K562 (cell line): ENCODE results near the gene NUMB. TPM values are rescaled to one million over a fixed set of nuclear protein-coding genes. Genes with fewer than 3 reads are reported as not detected.

Experiments used
- ASH1L ChIP-seq: fragments of 450-650 bp; IDR thresholded peaks from 2 replicates; pipeline ENCODE4 v1.6.1; 2018; ENCODE audit warnings: borderline replicate concordance, mild to moderate bottlenecking, low read depth; ENCODE audit not compliant: partially characterized antibody
- CEBPG ChIP-seq, 3 experiments: fragments of 200-800 bp in 1 of 3; sonication (Bioruptor generic) in 1 of 3; sonication (generic) in 1 of 3; formaldehyde crosslinking in 1 of 3; IDR thresholded peaks in 2 of 3; conservative IDR thresholded peaks in 1 of 3; 2 replicates each; pipeline versions ENCODE4 v1.6.1 to v1.8.0; 2016 to 2022; ENCODE audit warnings: missing compliant biosample characterization in 2 of 3, missing genetic modification characterization in 2 of 3, mild to moderate bottlenecking in 1 of 3, missing genetic modification reagents in 1 of 3
- GATA2 ChIP-seq: sonication (generic); formaldehyde crosslinking; IDR thresholded peaks from 2 replicates; pipeline ENCODE4 v1.4.0; 2020; ENCODE audit warnings: mild to moderate bottlenecking, missing genetic modification reagents
- HNRNPUL1 ChIP-seq: fragments of 200-400 bp; formaldehyde crosslinking; IDR thresholded peaks from 2 replicates; pipeline ENCODE4 v1.6.1; 2017; ENCODE audit warnings: low read length
- IRF1 ChIP-seq: sonication (generic); formaldehyde crosslinking; IDR thresholded peaks from 2 replicates; pipeline ENCODE4 v1.8.0; 2022; ENCODE audit warnings: missing genetic modification reagents, mild to moderate bottlenecking, borderline replicate concordance
- KDM4B ChIP-seq, 2 experiments: fragments of 450-650 bp in 1 of 2; sonication (generic) in 1 of 2; IDR thresholded peaks; 2 replicates each; pipeline ENCODE4 v1.6.1; 2016 to 2017; ENCODE audit warnings: borderline replicate concordance in 2 of 2, antibody characterized with exemption in 1 of 2, low read depth in 1 of 2, mild to moderate bottlenecking in 1 of 2
- KLF16 ChIP-seq: IDR thresholded peaks from 2 replicates; pipeline ENCODE4 v1.6.1; 2016; ENCODE audit warnings: antibody characterized with exemption
- NFE2L1 ChIP-seq: fragments of 450-650 bp; IDR thresholded peaks from 2 replicates; pipeline ENCODE4 v1.6.1; 2016; ENCODE audit warnings: missing genetic modification characterization, low read depth, mild to moderate bottlenecking, missing compliant biosample characterization, moderate library complexity, borderline replicate concordance
- RBM39 ChIP-seq: fragments of 200-400 bp; formaldehyde crosslinking; optimal IDR thresholded peaks from 2 replicates; pipeline ENCODE3; 2018; ENCODE audit warnings: low read depth, low read length
- SREBF2 ChIP-seq: sonication (generic); formaldehyde crosslinking; IDR thresholded peaks from 2 replicates; pipeline ENCODE4 v1.4.0; 2020; ENCODE audit warnings: mild to moderate bottlenecking, missing genetic modification reagents
- STAT5B ChIP-seq: fragments of 250-450 bp; sonication (Bioruptor Pico); IDR thresholded peaks from 2 replicates; pipeline ENCODE4 v1.8.0; 2021; ENCODE audit warnings: mild to moderate bottlenecking, inconsistent platforms
- ZNF217 ChIP-seq: sonication (generic); formaldehyde crosslinking; IDR thresholded peaks from 2 replicates; pipeline ENCODE4 v1.8.0; 2022; ENCODE audit warnings: mild to moderate bottlenecking, missing genetic modification reagents
- ZNF592 ChIP-seq: fragments of 450-650 bp; IDR thresholded peaks from 2 replicates; pipeline ENCODE4 v1.6.1; 2017; ENCODE audit warnings: antibody characterized with exemption, mild to moderate bottlenecking
- ZNF76 ChIP-seq: fragments of 250-450 bp; sonication (Bioruptor Pico); IDR thresholded peaks from 2 replicates; pipeline ENCODE4 v1.4.0; 2020; ENCODE audit warnings: mild to moderate bottlenecking, moderate library complexity, borderline replicate concordance
- polyA plus RNA-seq, 8 experiments: library from polyadenylated mRNA; depleted of rRNA in 4 of 8; stranded (reverse) in 5 of 8; unstranded in 3 of 8; fragments of >200 nt; fragmentation: Nextera tagmentation in 2 of 8; fragmentation: Illumina TruSeq in 1 of 8; extraction: Ambion mirVana in 2 of 8; extraction: Trizol in 1 of 8; gene quantifications; 2 replicates each; pipeline versions ENCODE4 v1.2.1 to v1.2.3, GENCODE V29; 2011 to 2014; ENCODE audit warnings: inconsistent platforms in 1 of 8, missing spikeins in 1 of 8
- total RNA-seq, 7 experiments: library from RNA; depleted of rRNA in 6 of 7; stranded (reverse); fragments of >200 nt in 6 of 7; fragmentation: Illumina TruSeq in 2 of 7; extraction: Trizol in 2 of 7; gene quantifications; 2 replicates each; pipeline versions ENCODE4 v1.2.1 to v1.2.3, GENCODE V29; 2011 to 2021; ENCODE audit warnings: low replicate concordance in 1 of 7
- TF ChIP-seq, protein P1 (sequence below): fragments of 450-650 bp; IDR thresholded peaks from 2 replicates; pipeline ENCODE4 v1.6.1; 2017; ENCODE audit warnings: mild to moderate bottlenecking, moderate library complexity
- TF ChIP-seq, protein P2 (sequence below), 2 experiments: fragments of 450-650 bp; conservative IDR thresholded peaks; 2 replicates each; pipeline ENCODE4 v1.6.1; 2017; ENCODE audit warnings: mild to moderate bottlenecking in 2 of 2, moderate library complexity in 2 of 2

Gene NUMB
- total and polyA plus RNA-seq, 9 of the 15 experiments (the other 6 are each of a cell fraction or from before 2014, with no cell fraction given), result 13.5 to 54.0 (median 32.3) TPM

GRCh38 chr14:73452341-73453186 lies 5.8 kb downstream of the NUMB start (continued):
- TF ChIP-seq, protein P1, sequence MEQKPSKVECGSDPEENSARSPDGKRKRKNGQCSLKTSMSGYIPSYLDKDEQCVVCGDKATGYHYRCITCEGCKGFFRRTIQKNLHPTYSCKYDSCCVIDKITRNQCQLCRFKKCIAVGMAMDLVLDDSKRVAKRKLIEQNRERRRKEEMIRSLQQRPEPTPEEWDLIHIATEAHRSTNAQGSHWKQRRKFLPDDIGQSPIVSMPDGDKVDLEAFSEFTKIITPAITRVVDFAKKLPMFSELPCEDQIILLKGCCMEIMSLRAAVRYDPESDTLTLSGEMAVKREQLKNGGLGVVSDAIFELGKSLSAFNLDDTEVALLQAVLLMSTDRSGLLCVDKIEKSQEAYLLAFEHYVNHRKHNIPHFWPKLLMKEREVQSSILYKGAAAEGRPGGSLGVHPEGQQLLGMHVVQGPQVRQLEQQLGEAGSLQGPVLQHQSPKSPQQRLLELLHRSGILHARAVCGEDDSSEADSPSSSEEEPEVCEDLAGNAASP, result no peak
- TF ChIP-seq ZNF76 (no peak), IRF1 (CRISPR knock-in tag) (no peak), RBM39 (no peak), KLF16 (no peak), SREBF2 (no peak), CEBPG (CRISPR knock-in tag; IDR thresholded peaks at IDR 0.05) (no peak), CEBPG (tag; conservative IDR thresholded peaks at IDR 0.05 in 1 of 2, IDR thresholded peaks at IDR 0.05 in 1 of 2) (no peak), GATA2 (no peak), NFE2L1 (tag) (no peak), KDM4B (IDR thresholded peaks at IDR 0.05; ENCODE audit: borderline replicate concordance in 2 of 2, low read depth in 1 of 2) (no peak), HNRNPUL1 (no peak), ASH1L (no peak), ZNF217 (no peak), ZNF592 (no peak), STAT5B (CRISPR knock-in tag) (no peak)
- TF ChIP-seq, protein P2, sequence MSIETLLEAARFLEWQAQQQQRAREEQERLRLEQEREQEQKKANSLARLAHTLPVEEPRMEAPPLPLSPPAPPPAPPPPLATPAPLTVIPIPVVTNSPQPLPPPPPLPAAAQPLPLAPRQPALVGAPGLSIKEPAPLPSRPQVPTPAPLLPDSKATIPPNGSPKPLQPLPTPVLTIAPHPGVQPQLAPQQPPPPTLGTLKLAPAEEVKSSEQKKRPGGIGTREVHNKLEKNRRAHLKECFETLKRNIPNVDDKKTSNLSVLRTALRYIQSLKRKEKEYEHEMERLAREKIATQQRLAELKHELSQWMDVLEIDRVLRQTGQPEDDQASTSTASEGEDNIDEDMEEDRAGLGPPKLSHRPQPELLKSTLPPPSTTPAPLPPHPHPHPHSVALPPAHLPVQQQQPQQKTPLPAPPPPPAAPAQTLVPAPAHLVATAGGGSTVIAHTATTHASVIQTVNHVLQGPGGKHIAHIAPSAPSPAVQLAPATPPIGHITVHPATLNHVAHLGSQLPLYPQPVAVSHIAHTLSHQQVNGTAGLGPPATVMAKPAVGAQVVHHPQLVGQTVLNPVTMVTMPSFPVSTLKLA (conservative IDR thresholded peaks at IDR 0.05), result peak in 1 of 2 experiments; percentile 51; a peak in 2 of 4 replicates
